Prostate gland (tissue), 2 donors: ENCODE data around the gene FAIM2. TPM values are rescaled to one million over a fixed set of nuclear protein-coding genes. Genes with fewer than 3 reads are reported as not detected.

Experiments used
- DNase-seq: peaks from one replicate; pipeline ENCODE4 v3.0.0-alpha.2; 2019; ENCODE audit warnings: low spot score
- H3K27ac ChIP-seq, 2 donors: fragments of 200-600 bp; sonication (generic); 2 replicates each; pipeline ENCODE4 v1.5.1; 2017 to 2019
- H3K27me3 ChIP-seq: fragments of 200-600 bp; sonication (generic); replicated peaks from 2 replicates; pipeline ENCODE4 v1.5.1; 2019; ENCODE audit not compliant: insufficient read depth
- H3K36me3 ChIP-seq, 2 donors: fragments of 200-600 bp; sonication (generic); 1 replicate in 1 of 2; 2 replicates in 1 of 2; pipeline versions ENCODE4 v1.5.1 to v1.8.1; 2017 to 2019
- H3K4me1 ChIP-seq: fragments of 200-600 bp; sonication (generic); replicated peaks from 2 replicates; pipeline ENCODE4 v1.5.1; 2019
- H3K4me3 ChIP-seq, 2 donors: fragments of 200-600 bp; sonication (generic); 2 replicates each; pipeline ENCODE4 v1.5.1; 2017 to 2019
- H3K9me3 ChIP-seq: fragments of 200-600 bp; sonication (generic); 2 replicates; pipeline ENCODE4 v1.5.1; 2017
- CTCF ChIP-seq, 4 experiments: fragments of 200-600 bp in 2 of 4; fragments of 450-650 bp in 2 of 4; sonication (generic) in 2 of 4; IDR thresholded peaks; 1 replicate in 3 of 4; 2 replicates in 1 of 4; pipeline ENCODE4 v1.5.1; 2016 to 2019; ENCODE audit warnings: antibody characterized with exemption in 4 of 4, mild to moderate bottlenecking in 2 of 4, moderate library complexity in 2 of 4
- POLR2A ChIP-seq: fragments of 450-650 bp; IDR thresholded peaks from one replicate; pipeline ENCODE4 v1.6.1; 2016; ENCODE audit warnings: antibody characterized with exemption, mild to moderate bottlenecking
- POLR2AphosphoS5 ChIP-seq: sonication (generic); formaldehyde crosslinking; IDR thresholded peaks from one replicate; pipeline ENCODE4 v1.6.1; 2017; ENCODE audit warnings: antibody characterized with exemption
- WGBS: methylation state at CpG from one replicate; pipeline ENCODE4 v1.1.5; 2018; 5-methylcytosine and 5-hydroxymethylcytosine counted together
- intact Hi-C: fragments of 100-400 bp; cut with DNase I; formaldehyde crosslinking; loops from one replicate; pipeline ENCODE4 v1.14.2; 2022
- total RNA-seq, 2 donors: library from RNA; depleted of rRNA; stranded (reverse); fragments of >200 nt; gene quantifications; one replicate each; pipeline ENCODE4 v1.1.0, GENCODE V29; 2016

The FAIM2 gene
- total RNA-seq, 2 donors from 2014 or later, result 2.8 to 12.0 TPM

- H3K27me3 ChIP-seq, result no peaks in the 10 kb centered on the region
- H3K4me1 ChIP-seq, result no peaks in the 10 kb centered on the region
- H3K27ac ChIP-seq, result peak overlapping the region; percentile 84 to 87
- peak; percentile 17 for DNase-seq
- intact Hi-C loops, result loop anchor here (1.0 kb wide), 1 partner anchor 15 kb away; no protein-coding TSS in a partner anchor
- no peaks in the 10 kb centered on the region for H3K9me3 ChIP-seq
- peak overlapping the region; percentile 67 to 96 for H3K4me3 ChIP-seq
- no peaks in the 10 kb centered on the region for H3K36me3 ChIP-seq
- WGBS, result 0% methylated on average over 38 of the region's 38 CpGs
- TF ChIP-seq POLR2AphosphoS5 (peak; percentile 54), POLR2A (no peak), CTCF (IDR thresholded peaks at IDR 0.05) (no peak)
Measured at GRCh38 chr12:49827401-49828099, 76.2 kb downstream of the FAIM2 start.

DNA sequence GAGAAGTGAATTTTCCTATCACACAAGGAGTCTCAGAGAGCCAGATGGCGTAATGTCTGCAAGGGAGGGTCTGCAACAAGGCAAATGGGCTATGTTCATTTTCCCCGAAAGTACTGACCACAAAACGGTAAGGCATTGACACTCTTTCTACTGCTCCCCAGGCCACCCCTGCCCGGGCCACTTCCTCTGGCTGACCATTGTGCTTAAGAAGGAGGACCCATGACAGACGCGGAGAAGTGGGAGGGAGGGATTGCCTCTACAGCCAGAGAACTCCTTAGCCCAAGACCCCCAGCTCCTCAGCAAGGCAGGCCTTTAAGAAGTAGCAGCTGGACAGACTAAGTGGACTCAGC is 76.7 kb downstream of the FAIM2 start:
- DNase-seq, result no peak
- no peaks in the 10 kb centered on the region for H3K4me1 ChIP-seq
- TF ChIP-seq CTCF (IDR thresholded peaks at IDR 0.05) (no peak), POLR2AphosphoS5 (no peak), POLR2A (no peak)
- WGBS, result 36% methylated on average over 6 of the region's 6 CpGs
- H3K27ac ChIP-seq, result peak overlapping the region; percentile 84 to 87
- H3K9me3 ChIP-seq, result no peaks in the 10 kb centered on the region
- peak overlapping the region; percentile 67 to 96 for H3K4me3 ChIP-seq
- no peaks in the 10 kb centered on the region for H3K36me3 ChIP-seq
- H3K27me3 ChIP-seq, result no peaks in the 10 kb centered on the region
- intact Hi-C loops, result no loop called here

- Histone ChIP-seq H3K4me3 (no peak overlapping the region), H3K27ac (peak overlapping the region; percentile 19 to 51), H3K4me1 (no peaks in the 10 kb centered on the region), H3K36me3 (no peaks in the 10 kb centered on the region), H3K27me3 (no peaks in the 10 kb centered on the region), H3K9me3 (no peaks in the 10 kb centered on the region)
- TF ChIP-seq POLR2A (no peak), POLR2AphosphoS5 (no peak), CTCF (IDR thresholded peaks at IDR 0.05) (no peak)
- intact Hi-C loops, result no loop called here
- WGBS, result 21% methylated on average over 4 of the region's 4 CpGs
- no peak for DNase-seq
Measured at GRCh38 chr12:49825971-49826421, 77.7 kb downstream of the FAIM2 start.

GRCh38 chr12:49825360-49825970 is 78.2 kb downstream of the FAIM2 start:
- Histone ChIP-seq H3K27me3 (no peaks in the 10 kb centered on the region), H3K27ac (peak overlapping the region; percentile 19 to 51), H3K36me3 (no peaks in the 10 kb centered on the region), H3K4me3 (no peak overlapping the region), H3K9me3 (no peaks in the 10 kb centered on the region), H3K4me1 (no peaks in the 10 kb centered on the region)
- WGBS, result 16% methylated on average over 5 of the region's 5 CpGs
- no peak for DNase-seq
- no peak for TF ChIP-seq POLR2AphosphoS5
- TF ChIP-seq CTCF (IDR thresholded peaks at IDR 0.05), result no peak
- no peak for TF ChIP-seq POLR2A
- intact Hi-C loops, result no loop called here

DNA sequence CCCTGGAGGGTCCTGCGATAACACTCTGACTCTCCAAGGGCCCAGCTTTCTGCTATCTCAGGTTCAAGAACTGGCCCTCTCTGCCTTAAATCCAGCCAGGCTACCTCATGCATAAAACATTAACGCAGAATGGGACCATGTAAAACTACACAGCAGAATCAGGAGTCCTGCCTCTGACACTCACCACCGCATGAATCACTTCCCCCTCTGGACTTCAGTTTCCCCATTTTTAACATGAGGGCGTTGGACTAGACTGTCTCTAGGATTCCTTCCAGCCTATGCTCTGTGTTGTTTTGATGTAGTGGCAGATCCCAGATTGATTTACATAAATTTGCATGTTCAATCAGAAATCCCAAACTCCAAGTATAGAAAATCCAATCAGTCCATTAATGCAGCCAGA is 78.8 kb downstream of the FAIM2 start:
- 62% methylated on average over 4 of the region's 4 CpGs for WGBS
- intact Hi-C loops, result no loop called here
- no peaks in the 10 kb centered on the region for H3K4me1 ChIP-seq
- H3K27me3 ChIP-seq, result no peaks in the 10 kb centered on the region
- no peak for TF ChIP-seq POLR2A
- no peak for TF ChIP-seq CTCF (IDR thresholded peaks at IDR 0.05)
- no peak for TF ChIP-seq POLR2AphosphoS5
- peak overlapping the region in 1 of 2 donors; percentile 51 for H3K27ac ChIP-seq
- H3K9me3 ChIP-seq, result no peaks in the 10 kb centered on the region
- H3K36me3 ChIP-seq, result no peaks in the 10 kb centered on the region
- no peak overlapping the region for H3K4me3 ChIP-seq
- no peak for DNase-seq
